GM19025 (cell line): ENCODE measurements around the gene HIVEP2.
A peak's percentile ranks its signal among the peaks of the same experiment; 100 is the strongest.

Experiments
- ATAC-seq: cut with Tn5 transposase; IDR thresholded peaks from one replicate; pipeline ENCODE4 v1.9.1; 2021; ENCODE audit warnings: mild to moderate bottlenecking, low read depth, moderate library complexity; ENCODE audit not compliant: unreplicated experiment

HIVEP2 gene

GRCh38 chr6:142845624-142846458, 99.1 kb downstream of the HIVEP2 start:
- no peak for ATAC-seq

- no peak for ATAC-seq
These were observed 99.8 kb downstream of the HIVEP2 start for GRCh38 chr6:142845143-142845571.

- no peak for ATAC-seq
These were observed 100.8 kb downstream of the HIVEP2 start for GRCh38 chr6:142844065-142844755.

- no peak for ATAC-seq
These were observed 101.6 kb downstream of the HIVEP2 start for GRCh38 chr6:142843361-142843760.

GRCh38 chr6:142842418-142843261, 102.3 kb downstream of the HIVEP2 start:
- ATAC-seq, result peak; percentile 71

- no peak for ATAC-seq
These were observed 103.1 kb downstream of the HIVEP2 start for GRCh38 chr6:142841915-142842314.

- ATAC-seq, result no peak
These were observed 105.3 kb downstream of the HIVEP2 start for GRCh38 chr6:142839686-142840040.

- ATAC-seq, result no peak
These were observed 105.9 kb downstream of the HIVEP2 start for GRCh38 chr6:142838821-142839685.

- ATAC-seq, result no peak
These were observed 109.0 kb downstream of the HIVEP2 start for GRCh38 chr6:142835787-142836535.

GRCh38 chr6:142834853-142835252, 110.1 kb downstream of the HIVEP2 start:
- no peak for ATAC-seq

GRCh38 chr6:142833798-142834197, 111.2 kb downstream of the HIVEP2 start:
- no peak for ATAC-seq

- no peak for ATAC-seq
These were observed 111.9 kb downstream of the HIVEP2 start for GRCh38 chr6:142833054-142833453.

- ATAC-seq, result no peak
These were observed 114.2 kb downstream of the HIVEP2 start for GRCh38 chr6:142830807-142831206.

GRCh38 chr6:142830116-142830710, 114.8 kb downstream of the HIVEP2 start:
- ATAC-seq, result no peak

- no peak for ATAC-seq
These were observed 115.4 kb downstream of the HIVEP2 start for GRCh38 chr6:142829556-142829955.

- no peak for ATAC-seq
These were observed 117.0 kb downstream of the HIVEP2 start for GRCh38 chr6:142827991-142828390.

GRCh38 chr6:142827369-142827768, 117.6 kb downstream of the HIVEP2 start:
- no peak for ATAC-seq

GRCh38 chr6:142825760-142826159, 119.2 kb downstream of the HIVEP2 start:
- ATAC-seq, result no peak

- ATAC-seq, result no peak
These were observed 120.5 kb downstream of the HIVEP2 start for GRCh38 chr6:142824426-142824825.
